K562 (cell line): Measurements from ENCODE around the gene PGAM2. TPM values are rescaled to one million over a fixed set of nuclear protein-coding genes. Genes with fewer than 3 reads are reported as not detected.
"Not testable (repeated sequence)": the region's sequence is repeated elsewhere in the genome, so short reads cannot be mapped to it uniquely, and the experiment has no call there.

Experiments
- ATF7 ChIP-seq: fragments of 450-650 bp; IDR thresholded peaks from 2 replicates; pipeline ENCODE4 v1.7.1; 2014; ENCODE audit warnings: mild to moderate bottlenecking, moderate library complexity
- CREB1 ChIP-seq, 2 experiments: sonication (generic) in 1 of 2; formaldehyde crosslinking in 1 of 2; IDR thresholded peaks; 2 replicates each; pipeline versions ENCODE4 v1.6.1 to v1.8.0; 2012 to 2022; ENCODE audit warnings: inconsistent platforms in 1 of 2, mild to moderate bottlenecking in 1 of 2, missing genetic modification reagents in 1 of 2, moderate library complexity in 1 of 2
- CTBP1 ChIP-seq: fragments of 450-650 bp; IDR thresholded peaks from 2 replicates; pipeline ENCODE4 v1.6.1; 2016; ENCODE audit warnings: borderline replicate concordance
- HDAC1 ChIP-seq, 2 experiments: fragments of 450-650 bp; IDR thresholded peaks; 2 replicates each; pipeline ENCODE4 v1.6.1; 2016 to 2017; ENCODE audit warnings: inconsistent platforms in 1 of 2, mild to moderate bottlenecking in 1 of 2, moderate library complexity in 1 of 2
- HDGF ChIP-seq: fragments of 450-650 bp; IDR thresholded peaks from 2 replicates; pipeline ENCODE4 v1.6.1; 2016
- NRF1 ChIP-seq, 2 experiments: fragments of 450-650 bp; IDR thresholded peaks in 1 of 2; conservative IDR thresholded peaks in 1 of 2; 2 replicates each; pipeline ENCODE4 v1.6.1; 2014; ENCODE audit warnings: mild to moderate bottlenecking in 2 of 2
- PBX2 ChIP-seq, 2 experiments: IDR thresholded peaks in 1 of 2; conservative IDR thresholded peaks in 1 of 2; 2 replicates each; pipeline ENCODE4 v1.6.1; 2016; ENCODE audit warnings: low read depth in 2 of 2, mild to moderate bottlenecking in 1 of 2, missing compliant biosample characterization in 1 of 2, missing genetic modification characterization in 1 of 2, moderate library complexity in 1 of 2
- ZEB2 ChIP-seq: fragments of 450-650 bp; IDR thresholded peaks from 2 replicates; pipeline ENCODE4 v1.6.1; 2016
- ZNF318 ChIP-seq, 2 experiments: fragments of 450-650 bp; IDR thresholded peaks; 2 replicates each; pipeline ENCODE4 v1.6.1; 2016; ENCODE audit warnings: mild to moderate bottlenecking in 2 of 2, borderline replicate concordance in 1 of 2, low read depth in 1 of 2, moderate library complexity in 1 of 2
- ZNF740 ChIP-seq, 3 experiments: fragments of 200-800 bp in 1 of 3; sonication (Bioruptor generic) in 1 of 3; sonication (generic) in 1 of 3; formaldehyde crosslinking in 1 of 3; IDR thresholded peaks; 2 replicates each; pipeline versions ENCODE4 v1.6.1 to v1.8.0; 2016 to 2022; ENCODE audit warnings: mild to moderate bottlenecking in 2 of 3, missing compliant biosample characterization in 2 of 3, missing genetic modification characterization in 2 of 3, missing genetic modification reagents in 1 of 3
- polyA plus RNA-seq, 8 experiments: library from polyadenylated mRNA; depleted of rRNA in 4 of 8; stranded (reverse) in 5 of 8; unstranded in 3 of 8; fragments of >200 nt; fragmentation: Nextera tagmentation in 2 of 8; fragmentation: Illumina TruSeq in 1 of 8; extraction: Ambion mirVana in 2 of 8; extraction: Trizol in 1 of 8; gene quantifications; 2 replicates each; pipeline versions ENCODE4 v1.2.1 to v1.2.3, GENCODE V29; 2011 to 2014; ENCODE audit warnings: inconsistent platforms in 1 of 8, missing spikeins in 1 of 8
- total RNA-seq, 7 experiments: library from RNA; depleted of rRNA in 6 of 7; stranded (reverse); fragments of >200 nt in 6 of 7; fragmentation: Illumina TruSeq in 2 of 7; extraction: Trizol in 2 of 7; gene quantifications; 2 replicates each; pipeline versions ENCODE4 v1.2.1 to v1.2.3, GENCODE V29; 2011 to 2021; ENCODE audit warnings: low replicate concordance in 1 of 7
- TF ChIP-seq, protein P1 (sequence below): fragments of 200-800 bp; sonication (Bioruptor generic); IDR thresholded peaks from 2 replicates; pipeline ENCODE4 v1.6.1; 2017; ENCODE audit warnings: missing genetic modification characterization, missing compliant biosample characterization

PGAM2 gene
- total and polyA plus RNA-seq, 9 of the 15 experiments (the other 6 are each of a cell fraction or from before 2014, with no cell fraction given) = not detected

DNA sequence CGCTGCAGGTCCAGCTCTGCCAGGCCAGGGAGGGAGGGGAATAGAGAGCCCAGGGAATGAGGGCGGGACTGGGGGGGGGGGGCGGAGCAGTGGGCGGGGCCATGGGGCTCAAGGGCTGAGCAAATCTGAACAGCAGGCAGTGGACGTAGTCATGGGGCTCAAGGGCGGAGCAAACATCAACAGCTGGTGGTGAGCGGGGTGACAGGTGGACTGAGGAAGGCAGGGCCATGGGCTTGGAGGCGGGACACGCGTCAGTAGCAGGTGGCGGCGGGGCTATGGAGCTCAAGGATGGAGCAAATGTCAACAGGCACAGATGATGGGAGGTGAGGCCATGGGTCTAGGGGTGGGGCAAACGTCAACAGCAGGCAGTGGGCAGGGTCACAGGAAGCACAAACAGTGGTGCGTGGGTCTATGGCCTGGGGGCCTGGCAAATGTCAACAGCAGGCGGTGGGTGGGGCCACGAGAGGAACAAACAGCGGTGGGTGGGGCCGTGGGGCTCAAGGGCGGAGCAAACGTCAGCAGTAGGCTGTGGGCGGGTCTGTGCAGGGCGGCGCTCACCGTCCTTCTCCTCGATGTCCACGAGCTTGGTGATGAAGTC lies 26.3 kb downstream of the PGAM2 start (continued):
- peak in 1 of 2 experiments; percentile 75; a peak in 2 of 4 replicates for TF ChIP-seq ZNF318 (IDR thresholded peaks at IDR 0.05; ENCODE audit: borderline replicate concordance in 1 of 2, low read depth in 1 of 2)
- TF ChIP-seq, protein P1, sequence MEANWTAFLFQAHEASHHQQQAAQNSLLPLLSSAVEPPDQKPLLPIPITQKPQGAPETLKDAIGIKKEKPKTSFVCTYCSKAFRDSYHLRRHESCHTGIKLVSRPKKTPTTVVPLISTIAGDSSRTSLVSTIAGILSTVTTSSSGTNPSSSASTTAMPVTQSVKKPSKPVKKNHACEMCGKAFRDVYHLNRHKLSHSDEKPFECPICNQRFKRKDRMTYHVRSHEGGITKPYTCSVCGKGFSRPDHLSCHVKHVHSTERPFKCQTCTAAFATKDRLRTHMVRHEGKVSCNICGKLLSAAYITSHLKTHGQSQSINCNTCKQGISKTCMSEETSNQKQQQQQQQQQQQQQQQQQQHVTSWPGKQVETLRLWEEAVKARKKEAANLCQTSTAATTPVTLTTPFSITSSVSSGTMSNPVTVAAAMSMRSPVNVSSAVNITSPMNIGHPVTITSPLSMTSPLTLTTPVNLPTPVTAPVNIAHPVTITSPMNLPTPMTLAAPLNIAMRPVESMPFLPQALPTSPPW (CRISPR knock-in tag) = peak; percentile 54
- TF ChIP-seq PBX2 (CRISPR knock-in tag; IDR thresholded peaks at IDR 0.05; ENCODE audit: low read depth); CREB1 (IDR thresholded peaks at IDR 0.05); ZNF740 (tag; IDR thresholded peaks at IDR 0.05): not testable (repeated sequence)
- 0 out of 2 replicates have a peak, but pooled peaks have one; percentile 7 for TF ChIP-seq PBX2 (tag; conservative IDR thresholded peaks at IDR 0.05; ENCODE audit: low read depth)
- TF ChIP-seq CREB1 (CRISPR knock-in tag; IDR thresholded peaks at IDR 0.05) = 0 out of 2 replicates have a peak, but pooled peaks have one; percentile 44
- peak; percentile 45; the same call in 1 of the 2 replicates for TF ChIP-seq ZNF740 (CRISPR knock-in tag; IDR thresholded peaks at IDR 0.05)
- peak in 1 of 2 experiments; percentile 99; a peak in 2 of 4 replicates for TF ChIP-seq HDAC1 (IDR thresholded peaks at IDR 0.05)
- peak; percentile 70 for TF ChIP-seq CTBP1
- TF ChIP-seq NRF1 (conservative IDR thresholded peaks at IDR 0.05 in 1 of 2, IDR thresholded peaks at IDR 0.05 in 1 of 2) = peak; percentile 57 to 69
- TF ChIP-seq HDGF = peak; percentile 64; the same call in 1 of the 2 replicates
- 0 out of 2 replicates have a peak, but pooled peaks have one; percentile 25 for TF ChIP-seq ZEB2
- peak; percentile 72; the same call in 1 of the 2 replicates for TF ChIP-seq ATF7
